K562 (cell line): ENCODE results near the gene SIAE. TPM values are rescaled to one million over a fixed set of nuclear protein-coding genes. Genes with fewer than 3 reads are reported as not detected.

Experiments used
- ARID3B ChIP-seq: fragments of 250-450 bp; sonication (Bioruptor Pico); IDR thresholded peaks from 2 replicates; pipeline ENCODE4 v1.4.0; 2020; ENCODE audit warnings: borderline replicate concordance
- DIDO1 ChIP-seq: fragments of 450-650 bp; IDR thresholded peaks from 2 replicates; pipeline ENCODE4 v1.6.1; 2016; ENCODE audit warnings: low read depth, missing biosample characterization, missing genetic modification characterization
- LARP7 ChIP-seq: fragments of 450-650 bp; IDR thresholded peaks from 2 replicates; pipeline ENCODE4 v1.6.1; 2016
- MYC ChIP-seq, 2 experiments: fragments of 250-450 bp in 1 of 2; sonication (Bioruptor Pico) in 1 of 2; IDR thresholded peaks; 2 replicates each; pipeline versions ENCODE4 v1.5.1 to v1.6.1; 2012 to 2021; ENCODE audit warnings: low read depth in 2 of 2, borderline replicate concordance in 1 of 2, improper control_type of control experiment in 1 of 2, low read length in 1 of 2, mild to moderate bottlenecking in 1 of 2, moderate library complexity in 1 of 2
- PYGO2 ChIP-seq: fragments of 450-650 bp; IDR thresholded peaks from 2 replicates; pipeline ENCODE4 v1.6.1; 2016; ENCODE audit warnings: mild to moderate bottlenecking, missing genetic modification characterization, moderate library complexity, missing compliant biosample characterization
- SAFB2 ChIP-seq: fragments of 200-400 bp; formaldehyde crosslinking; IDR thresholded peaks from 2 replicates; pipeline ENCODE4 v1.6.1; 2018; ENCODE audit warnings: borderline replicate concordance, low read length, low read depth, moderate library complexity; ENCODE audit not compliant: severe bottlenecking
- SIRT6 ChIP-seq: IDR thresholded peaks from one replicate; pipeline ENCODE4 v1.6.1; 2012; ENCODE audit warnings: low read depth, mild to moderate bottlenecking, control low read depth, inconsistent platforms, low read length, moderate library complexity
- SPI1 ChIP-seq: IDR thresholded peaks from 2 replicates; pipeline ENCODE4 v1.6.1; 2011; ENCODE audit warnings: low read depth, low read length, control low read depth, borderline replicate concordance
- TAF7 ChIP-seq: fragments of 450-650 bp; IDR thresholded peaks from 2 replicates; pipeline ENCODE4 v1.6.1; 2016; ENCODE audit warnings: missing genetic modification characterization, missing compliant biosample characterization
- ZNF212 ChIP-seq: fragments of 450-650 bp; formaldehyde crosslinking; IDR thresholded peaks from 2 replicates; pipeline ENCODE4 v1.4.0; 2020; ENCODE audit warnings: mild to moderate bottlenecking
- polyA plus RNA-seq, 8 experiments: library from polyadenylated mRNA; depleted of rRNA in 4 of 8; stranded (reverse) in 5 of 8; unstranded in 3 of 8; fragments of >200 nt; fragmentation: Nextera tagmentation in 2 of 8; fragmentation: Illumina TruSeq in 1 of 8; extraction: Ambion mirVana in 2 of 8; extraction: Trizol in 1 of 8; gene quantifications; 2 replicates each; pipeline versions ENCODE4 v1.2.1 to v1.2.3, GENCODE V29; 2011 to 2014; ENCODE audit warnings: inconsistent platforms in 1 of 8, missing spikeins in 1 of 8
- total RNA-seq, 7 experiments: library from RNA; depleted of rRNA in 6 of 7; stranded (reverse); fragments of >200 nt in 6 of 7; fragmentation: Illumina TruSeq in 2 of 7; extraction: Trizol in 2 of 7; gene quantifications; 2 replicates each; pipeline versions ENCODE4 v1.2.1 to v1.2.3, GENCODE V29; 2011 to 2021; ENCODE audit warnings: low replicate concordance in 1 of 7
- TF ChIP-seq, protein P1 (sequence below): IDR thresholded peaks from 3 replicates; pipeline ENCODE4 v1.6.1; 2011; ENCODE audit warnings: borderline replicate concordance, mild to moderate bottlenecking, moderate library complexity; ENCODE audit not compliant: insufficient read length; ENCODE audit errors: extremely low read depth
- TF ChIP-seq, protein P2 (sequence below): fragments of 450-650 bp; formaldehyde crosslinking; IDR thresholded peaks from 2 replicates; pipeline ENCODE4 v1.4.0; 2020; ENCODE audit warnings: mild to moderate bottlenecking
- TF ChIP-seq, protein P3 (sequence below): fragments of 450-650 bp; IDR thresholded peaks from 2 replicates; pipeline ENCODE4 v1.6.1; 2016
- TF ChIP-seq, protein P4 (sequence below): fragments of 450-650 bp; formaldehyde crosslinking; IDR thresholded peaks from 2 replicates; pipeline ENCODE4 v1.4.0; 2020; ENCODE audit warnings: mild to moderate bottlenecking, moderate library complexity

The SIAE gene
- total and polyA plus RNA-seq, 9 of the 15 experiments (the other 6 are each of a cell fraction or from before 2014, with no cell fraction given): 0.89 to 9.6 (median 3.7) TPM

DNA sequence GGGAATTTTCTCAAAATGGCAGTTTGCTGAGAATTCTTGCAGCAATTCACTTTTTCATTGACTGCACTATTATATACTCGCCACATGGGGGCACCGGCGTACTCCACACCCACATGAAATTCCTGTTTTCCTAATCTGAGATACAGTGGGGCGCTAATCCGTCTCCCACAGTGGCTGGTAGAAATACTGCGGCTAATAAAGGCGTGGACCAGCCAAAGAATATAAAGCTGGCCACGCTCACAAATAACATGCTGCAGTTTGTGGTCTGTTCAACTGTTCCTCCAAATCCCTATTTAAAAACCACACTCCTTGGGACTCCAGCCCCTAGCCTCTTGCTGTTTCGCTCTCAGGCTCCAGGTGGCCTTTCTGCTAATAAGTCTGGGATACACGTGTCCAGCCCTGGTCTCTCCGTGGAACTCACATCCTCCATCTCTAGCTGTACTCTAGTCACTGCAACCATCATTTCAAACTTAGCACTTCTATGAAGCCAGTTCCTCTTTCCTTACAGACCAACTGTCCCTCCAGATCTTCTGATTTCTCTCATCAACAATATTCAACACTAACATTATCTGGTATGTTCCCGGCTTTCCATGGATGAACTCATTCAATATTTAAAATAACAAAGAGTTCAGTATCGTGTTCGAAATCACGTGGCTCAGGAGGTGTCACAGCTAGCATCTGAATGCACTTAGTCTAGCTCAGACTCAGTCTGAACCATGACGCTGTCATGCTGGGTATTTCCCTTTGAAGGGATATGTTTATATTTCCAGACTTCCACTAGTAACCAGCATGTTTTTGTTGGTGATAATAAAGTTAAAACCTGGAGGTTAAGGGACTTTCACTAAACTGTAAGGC is 28.9 kb downstream of the SIAE start (continued):
- TF ChIP-seq DIDO1 (tag): no peak
- TF ChIP-seq SAFB2: no peak
- TF ChIP-seq, protein P1, sequence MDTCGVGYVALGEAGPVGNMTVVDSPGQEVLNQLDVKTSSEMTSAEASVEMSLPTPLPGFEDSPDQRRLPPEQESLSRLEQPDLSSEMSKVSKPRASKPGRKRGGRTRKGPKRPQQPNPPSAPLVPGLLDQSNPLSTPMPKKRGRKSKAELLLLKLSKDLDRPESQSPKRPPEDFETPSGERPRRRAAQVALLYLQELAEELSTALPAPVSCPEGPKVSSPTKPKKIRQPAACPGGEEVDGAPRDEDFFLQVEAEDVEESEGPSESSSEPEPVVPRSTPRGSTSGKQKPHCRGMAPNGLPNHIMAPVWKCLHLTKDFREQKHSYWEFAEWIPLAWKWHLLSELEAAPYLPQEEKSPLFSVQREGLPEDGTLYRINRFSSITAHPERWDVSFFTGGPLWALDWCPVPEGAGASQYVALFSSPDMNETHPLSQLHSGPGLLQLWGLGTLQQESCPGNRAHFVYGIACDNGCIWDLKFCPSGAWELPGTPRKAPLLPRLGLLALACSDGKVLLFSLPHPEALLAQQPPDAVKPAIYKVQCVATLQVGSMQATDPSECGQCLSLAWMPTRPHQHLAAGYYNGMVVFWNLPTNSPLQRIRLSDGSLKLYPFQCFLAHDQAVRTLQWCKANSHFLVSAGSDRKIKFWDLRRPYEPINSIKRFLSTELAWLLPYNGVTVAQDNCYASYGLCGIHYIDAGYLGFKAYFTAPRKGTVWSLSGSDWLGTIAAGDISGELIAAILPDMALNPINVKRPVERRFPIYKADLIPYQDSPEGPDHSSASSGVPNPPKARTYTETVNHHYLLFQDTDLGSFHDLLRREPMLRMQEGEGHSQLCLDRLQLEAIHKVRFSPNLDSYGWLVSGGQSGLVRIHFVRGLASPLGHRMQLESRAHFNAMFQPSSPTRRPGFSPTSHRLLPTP: no peak
- TF ChIP-seq, protein P2, sequence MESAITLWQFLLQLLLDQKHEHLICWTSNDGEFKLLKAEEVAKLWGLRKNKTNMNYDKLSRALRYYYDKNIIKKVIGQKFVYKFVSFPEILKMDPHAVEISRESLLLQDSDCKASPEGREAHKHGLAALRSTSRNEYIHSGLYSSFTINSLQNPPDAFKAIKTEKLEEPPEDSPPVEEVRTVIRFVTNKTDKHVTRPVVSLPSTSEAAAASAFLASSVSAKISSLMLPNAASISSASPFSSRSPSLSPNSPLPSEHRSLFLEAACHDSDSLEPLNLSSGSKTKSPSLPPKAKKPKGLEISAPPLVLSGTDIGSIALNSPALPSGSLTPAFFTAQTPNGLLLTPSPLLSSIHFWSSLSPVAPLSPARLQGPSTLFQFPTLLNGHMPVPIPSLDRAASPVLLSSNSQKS (CRISPR knock-in tag): 0 out of 2 replicates have a peak, but pooled peaks have one; percentile 55
- no peak for TF ChIP-seq LARP7
- no peak for TF ChIP-seq ZNF212 (CRISPR knock-in tag)
- no peak for TF ChIP-seq SIRT6
- TF ChIP-seq, protein P3, sequence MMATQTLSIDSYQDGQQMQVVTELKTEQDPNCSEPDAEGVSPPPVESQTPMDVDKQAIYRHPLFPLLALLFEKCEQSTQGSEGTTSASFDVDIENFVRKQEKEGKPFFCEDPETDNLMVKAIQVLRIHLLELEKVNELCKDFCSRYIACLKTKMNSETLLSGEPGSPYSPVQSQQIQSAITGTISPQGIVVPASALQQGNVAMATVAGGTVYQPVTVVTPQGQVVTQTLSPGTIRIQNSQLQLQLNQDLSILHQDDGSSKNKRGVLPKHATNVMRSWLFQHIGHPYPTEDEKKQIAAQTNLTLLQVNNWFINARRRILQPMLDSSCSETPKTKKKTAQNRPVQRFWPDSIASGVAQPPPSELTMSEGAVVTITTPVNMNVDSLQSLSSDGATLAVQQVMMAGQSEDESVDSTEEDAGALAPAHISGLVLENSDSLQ: no peak
- TF ChIP-seq, protein P4, sequence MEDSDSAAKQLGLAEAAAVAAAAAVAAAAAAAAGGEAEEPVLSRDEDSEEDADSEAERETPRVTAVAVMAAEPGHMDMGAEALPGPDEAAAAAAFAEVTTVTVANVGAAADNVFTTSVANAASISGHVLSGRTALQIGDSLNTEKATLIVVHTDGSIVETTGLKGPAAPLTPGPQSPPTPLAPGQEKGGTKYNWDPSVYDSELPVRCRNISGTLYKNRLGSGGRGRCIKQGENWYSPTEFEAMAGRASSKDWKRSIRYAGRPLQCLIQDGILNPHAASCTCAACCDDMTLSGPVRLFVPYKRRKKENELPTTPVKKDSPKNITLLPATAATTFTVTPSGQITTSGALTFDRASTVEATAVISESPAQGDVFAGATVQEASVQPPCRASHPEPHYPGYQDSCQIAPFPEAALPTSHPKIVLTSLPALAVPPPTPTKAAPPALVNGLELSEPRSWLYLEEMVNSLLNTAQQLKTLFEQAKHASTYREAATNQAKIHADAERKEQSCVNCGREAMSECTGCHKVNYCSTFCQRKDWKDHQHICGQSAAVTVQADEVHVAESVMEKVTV (CRISPR knock-in tag): peak; percentile 78
- TF ChIP-seq SPI1: peak; percentile 96
- TF ChIP-seq MYC (IDR thresholded peaks at IDR 0.05; ENCODE audit: low read depth, low read length): peak; percentile 74; the same call in 1 of the 2 replicates
- TF ChIP-seq MYC (CRISPR knock-in tag; IDR thresholded peaks at IDR 0.05; ENCODE audit: borderline replicate concordance, low read depth): no peak
- no peak for TF ChIP-seq PYGO2
- no peak for TF ChIP-seq TAF7
- TF ChIP-seq ARID3B (CRISPR knock-in tag): no peak
